SKM-1 (cell line): ENCODE data around the gene COBL.

Source experiments
- DNase-seq: peaks from one replicate; lab custom pipeline; 2025; ENCODE audit not compliant: unreplicated experiment; lab: John Stamatoyannopoulos, UW

COBL gene

DNA sequence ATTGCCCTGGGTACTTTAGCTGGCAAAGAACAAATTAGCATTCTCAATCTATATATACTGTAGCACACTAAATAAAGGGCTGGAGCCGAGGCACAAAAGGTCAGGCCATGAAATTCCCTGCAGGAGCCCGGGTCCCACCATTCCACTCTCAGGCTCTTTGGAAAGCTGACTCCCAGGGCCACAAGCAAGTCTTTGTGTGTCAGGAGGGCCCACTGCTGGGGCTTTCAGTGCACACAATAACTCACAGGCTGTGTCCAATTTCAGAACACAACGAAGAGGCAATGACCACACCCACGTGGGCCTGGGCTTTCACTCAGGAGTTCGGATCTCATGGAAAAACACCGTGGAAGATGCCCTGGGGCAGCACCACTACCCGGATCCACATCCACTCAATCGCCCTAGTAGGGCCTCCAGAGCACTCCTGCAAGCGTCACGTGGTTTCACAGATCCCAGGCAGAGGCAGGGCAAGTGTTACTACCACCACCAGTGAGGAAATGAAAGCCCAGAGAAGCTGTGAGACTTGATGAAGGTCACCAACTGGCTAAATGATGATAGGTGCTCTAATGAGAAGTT lies 60.3 kb downstream of the COBL start:
- no peak for DNase-seq

DNA sequence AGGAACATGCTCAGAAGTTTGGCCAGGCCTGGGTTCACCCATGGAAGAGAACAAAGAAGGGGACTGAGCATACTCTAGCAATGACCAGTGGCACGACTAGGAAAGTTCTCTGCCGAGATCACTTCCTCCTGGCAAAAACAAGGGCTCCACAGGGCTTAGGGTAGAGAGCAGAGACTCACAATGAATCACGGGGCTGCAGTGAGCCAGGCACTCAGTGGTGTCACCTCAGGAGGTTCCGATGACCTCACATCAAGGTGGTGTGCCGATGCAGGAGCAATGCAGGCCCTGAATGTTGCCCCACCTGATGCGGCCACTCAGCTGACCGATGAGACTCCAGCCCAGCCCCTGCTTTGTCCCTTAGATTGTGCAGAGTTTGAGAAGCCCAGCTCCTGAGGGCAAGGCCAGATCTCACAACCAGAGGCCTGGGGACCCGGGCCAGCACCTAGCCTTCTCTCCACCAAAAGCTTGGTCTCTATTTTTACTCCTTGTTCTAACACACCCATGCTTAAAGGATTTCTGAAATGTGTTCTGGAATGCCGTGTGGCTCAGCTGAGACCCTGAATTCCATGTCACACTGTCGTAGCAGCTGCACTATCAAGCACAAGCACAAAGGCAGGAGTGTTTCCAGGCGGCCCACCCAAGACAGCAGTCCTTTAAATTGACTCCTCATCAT lies 60.9 kb downstream of the COBL start:
- DNase-seq = no peak

DNA sequence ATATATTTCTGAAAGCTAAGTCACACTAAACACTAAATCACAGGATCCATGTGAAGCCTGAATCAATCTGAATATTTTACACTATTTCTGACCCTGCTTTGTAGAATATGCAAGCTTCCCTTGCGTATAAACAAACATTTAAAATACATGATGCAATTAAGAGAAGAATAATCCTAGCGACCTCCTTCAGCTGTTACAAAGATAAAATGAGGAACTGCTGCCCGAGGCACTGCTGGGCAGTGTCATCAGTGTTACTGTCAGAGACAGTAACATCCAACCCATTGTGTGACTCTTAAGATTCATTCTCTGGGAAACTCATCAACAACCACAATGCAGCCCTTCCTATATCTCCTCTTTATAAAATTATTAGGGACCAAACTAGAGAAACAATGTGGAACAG lies 61.6 kb downstream of the COBL start:
- DNase-seq = no peak

DNA sequence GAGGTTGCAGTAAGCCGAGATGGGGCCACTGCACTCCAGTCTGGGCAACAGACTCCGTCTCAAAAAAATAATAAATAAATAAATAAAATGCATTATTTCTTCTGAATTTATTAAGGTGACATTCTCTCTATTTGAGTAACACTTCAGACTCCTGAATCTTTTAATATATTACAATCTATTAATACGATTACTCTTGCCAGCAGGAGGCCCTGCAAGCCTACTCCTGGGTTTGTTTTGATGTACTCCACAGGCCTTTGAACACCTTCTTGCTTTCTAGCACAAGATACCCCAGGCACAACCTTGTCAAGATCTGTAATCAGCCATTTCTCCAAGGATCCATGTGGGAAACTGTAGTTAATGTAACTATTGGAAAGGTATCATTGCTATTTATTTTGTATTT lies 63.5 kb downstream of the COBL start:
- no peak for DNase-seq

DNA sequence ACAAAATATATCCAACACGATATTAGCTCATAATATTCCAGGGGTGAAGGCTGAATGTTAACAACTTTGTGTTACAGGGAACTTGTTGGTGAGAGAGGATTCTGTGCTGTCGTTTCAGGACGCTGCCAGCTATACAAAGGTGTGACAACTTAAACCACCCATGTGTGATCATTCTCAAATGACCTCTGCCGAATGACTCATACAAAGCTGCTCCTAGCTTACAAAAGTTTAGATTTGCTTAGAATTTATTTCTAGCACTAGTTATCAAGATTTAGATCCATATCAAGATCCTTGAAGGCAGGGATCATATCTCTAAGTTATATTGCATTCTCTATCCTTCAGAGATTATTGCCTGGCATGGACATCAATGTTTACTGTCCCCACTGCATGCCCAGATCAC lies 65.3 kb downstream of the COBL start:
- no peak for DNase-seq

- no peak for DNase-seq
Measured at GRCh38 chr7:51250512-51250911, 66.1 kb downstream of the COBL start.

- DNase-seq = no peak
Measured at GRCh38 chr7:51249991-51250390, 66.6 kb downstream of the COBL start.

- no peak for DNase-seq
Measured at GRCh38 chr7:51249187-51249945, 67.2 kb downstream of the COBL start.

- no peak for DNase-seq
Measured at GRCh38 chr7:51246258-51247245, 70.1 kb downstream of the COBL start.

DNA sequence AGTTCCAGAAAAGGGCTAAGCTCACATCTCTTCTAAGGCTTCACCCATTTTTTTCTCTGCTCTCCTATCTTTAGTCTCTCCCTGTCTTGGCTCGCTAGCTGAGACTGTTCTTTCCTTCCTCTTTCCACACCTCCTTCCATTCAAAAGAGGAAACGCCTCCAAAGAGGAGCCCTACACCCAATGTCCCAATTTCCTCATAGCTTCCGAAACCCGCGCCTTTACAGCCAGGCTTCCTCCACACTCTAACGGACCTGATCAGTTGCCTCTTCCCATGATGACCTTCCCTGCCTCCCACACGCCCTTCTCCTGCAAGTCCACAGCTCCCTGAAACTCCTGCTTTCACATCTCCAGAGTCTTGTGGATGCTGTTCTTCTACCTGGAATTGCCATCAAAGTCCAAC lies 71.7 kb downstream of the COBL start:
- DNase-seq = peak; percentile 64

DNA sequence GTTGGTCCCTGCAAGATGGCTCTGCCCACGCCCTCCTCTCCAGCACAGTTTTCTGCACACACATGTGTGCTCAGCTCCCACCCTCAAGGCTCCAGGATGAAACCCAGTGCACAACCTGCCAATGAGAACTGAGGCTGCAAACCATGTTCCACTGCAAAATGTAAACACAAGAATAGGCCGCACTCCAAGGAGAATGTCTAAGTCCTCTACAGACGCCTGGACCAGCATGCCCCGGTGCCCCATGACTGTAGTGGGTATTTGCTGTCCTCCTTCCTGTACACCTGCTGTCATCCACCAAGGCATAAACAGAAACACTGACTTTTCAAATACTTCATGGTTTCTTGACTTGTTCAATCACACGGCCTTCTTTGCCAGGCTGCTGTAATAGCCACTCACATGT lies 72.6 kb downstream of the COBL start:
- DNase-seq = no peak

GRCh38 chr7:51243631-51244030 lies 73.0 kb downstream of the COBL start:
- DNase-seq = no peak

DNA sequence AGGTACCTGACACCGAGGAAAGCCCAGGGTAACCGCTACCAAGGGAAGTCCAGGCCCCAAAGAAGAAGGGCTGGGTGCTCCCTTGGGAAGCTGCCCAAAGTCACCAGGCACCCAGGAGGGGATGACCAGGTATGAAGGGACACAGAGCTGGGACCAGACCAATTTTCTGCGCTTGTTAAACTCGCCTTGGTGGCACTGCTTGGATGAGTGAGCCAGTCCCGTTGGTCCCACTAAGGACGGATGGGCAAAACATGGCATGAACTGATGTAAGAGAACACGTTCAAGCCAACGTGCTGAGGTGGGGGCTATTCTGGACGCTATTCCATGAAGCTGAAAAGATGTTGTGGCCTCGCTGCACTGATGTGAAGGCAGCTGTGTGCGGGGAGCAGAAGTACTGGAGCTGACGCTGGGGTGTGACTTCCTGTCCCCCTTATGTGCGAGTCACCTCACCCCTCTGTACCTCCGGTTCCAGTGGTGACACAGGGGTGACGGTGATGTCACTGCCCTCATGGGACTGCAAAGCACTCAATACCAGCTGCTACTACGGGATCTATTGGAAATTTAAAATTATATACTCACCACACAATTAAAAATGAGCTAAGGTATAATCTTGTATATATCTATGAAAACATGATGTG lies 73.6 kb downstream of the COBL start:
- DNase-seq = no peak

GRCh38 chr7:51242007-51242691 lies 74.5 kb downstream of the COBL start:
- DNase-seq = no peak

DNA sequence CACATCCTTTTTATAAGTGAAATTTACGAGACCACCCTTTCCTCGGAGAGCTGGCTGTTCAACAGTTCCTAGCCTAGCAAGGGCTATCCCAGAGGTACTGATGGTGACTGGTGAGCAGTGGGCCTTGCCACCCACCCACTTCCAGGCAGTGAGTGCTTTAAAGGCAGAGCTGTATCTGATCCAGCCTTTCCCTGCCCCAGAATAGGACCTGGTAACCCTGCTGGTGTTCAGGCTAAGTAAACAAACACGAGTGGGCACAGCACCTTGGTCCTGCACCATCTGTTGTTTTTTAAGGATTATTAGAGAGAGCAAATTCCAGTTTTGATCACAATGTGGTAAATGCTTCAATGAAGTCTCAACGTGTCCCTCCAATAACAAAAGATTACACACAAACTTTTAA lies 75.7 kb downstream of the COBL start:
- no peak for DNase-seq

DNA sequence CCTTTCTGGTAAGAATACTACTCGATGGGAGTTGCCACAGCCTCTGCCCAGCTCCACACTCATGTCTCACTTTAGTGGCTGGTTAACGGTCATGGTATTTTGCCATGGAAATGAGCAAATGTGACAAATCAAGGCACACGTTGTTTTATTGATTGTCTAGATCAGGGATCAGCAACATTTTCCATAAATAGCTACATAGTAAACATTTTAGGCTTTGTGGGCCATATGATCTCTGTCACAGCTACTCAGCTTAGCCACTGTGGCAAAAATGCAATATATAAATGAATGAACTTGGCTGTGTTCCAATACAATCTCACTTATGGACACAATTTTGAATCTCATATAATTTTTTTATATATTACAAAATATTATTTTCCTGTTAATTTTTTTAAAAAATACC lies 76.9 kb downstream of the COBL start:
- DNase-seq = no peak

DNA sequence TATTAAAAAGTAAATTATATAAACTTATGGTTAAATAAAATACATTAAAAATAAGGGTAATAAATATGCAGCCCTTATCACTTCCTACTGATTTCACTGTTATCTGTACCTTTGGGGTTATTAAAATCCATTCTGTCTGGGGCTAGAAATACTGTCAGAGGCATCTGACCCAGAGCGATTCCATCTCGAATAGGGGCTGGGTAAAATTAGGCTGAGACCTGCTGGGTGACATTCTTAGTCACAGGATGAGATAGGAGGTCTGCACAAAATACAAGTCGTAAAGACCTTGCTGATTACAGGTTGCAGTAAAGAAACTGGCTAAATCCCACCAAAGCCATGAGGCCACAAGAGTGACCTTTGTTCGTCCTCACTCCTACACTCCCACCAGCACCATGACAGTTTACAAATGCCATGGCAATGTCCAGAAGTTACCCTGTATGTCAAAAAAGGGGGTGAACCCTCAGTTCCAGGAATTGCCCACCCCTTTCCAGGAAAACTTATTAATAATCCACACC lies 77.6 kb downstream of the COBL start:
- no peak for DNase-seq

DNA sequence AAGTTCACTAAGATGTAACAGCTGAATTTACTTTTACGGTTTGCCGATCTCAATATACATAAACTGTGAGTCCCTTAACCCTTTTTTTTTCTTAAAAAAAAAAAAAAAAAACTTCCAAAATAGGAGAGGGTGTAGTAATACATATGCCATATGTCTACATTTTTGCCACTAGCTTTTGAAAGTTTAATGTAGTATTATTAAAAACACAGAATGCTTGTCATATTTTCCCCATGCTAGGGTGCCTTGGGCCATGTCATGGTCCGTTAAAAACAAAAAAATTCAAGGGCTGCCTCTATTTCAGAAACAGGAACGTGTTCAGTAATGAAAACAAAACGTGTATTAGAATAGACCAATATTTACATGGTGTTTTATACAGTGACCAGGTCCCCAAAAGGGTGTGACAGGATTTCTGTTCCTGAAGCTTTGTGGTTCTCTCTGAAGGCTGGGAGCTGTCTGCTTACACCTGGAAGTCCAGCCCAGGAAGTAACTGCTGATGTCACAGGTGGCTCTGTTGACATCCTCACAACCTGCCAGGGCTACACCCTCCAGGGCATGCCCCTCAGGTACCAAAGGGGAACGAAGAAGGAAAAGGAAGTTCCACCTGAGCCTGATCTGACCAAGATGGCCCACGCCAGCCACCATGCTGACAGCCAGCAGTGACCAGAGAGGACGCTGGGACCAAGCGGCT lies 79.0 kb downstream of the COBL start:
- DNase-seq = no peak

GRCh38 chr7:51236470-51237132 lies 80.0 kb downstream of the COBL start:
- no peak for DNase-seq
